IMR-90 (cell line): ENCODE results near the gene MYO1G. TPM values are rescaled to one million over a fixed set of nuclear protein-coding genes. Genes with fewer than 3 reads are reported as not detected.

Source experiments
- ATAC-seq: fragments of 200-7000 bp; cut with Tn5 transposase; 2 replicates; pipeline ENCODE4 v1.9.1; 2020; ENCODE audit warnings: low read depth, mild to moderate bottlenecking, moderate library complexity
- BruUV-seq: library from RNA; stranded (reverse); fragments of 400-500 nt; replicated peaks from 2 replicates; lab custom pipeline; 2021; lab: Mats Ljungman, UMichigan
- CTCF ChIA-PET: fragments of 300-600 bp; formaldehyde crosslinking; extraction: SDS; loops from one replicate; lab custom pipeline; 2021; ENCODE audit warnings: antibody characterized with exemption; lab: Yijun Ruan, JAX
- POLR2A ChIA-PET: fragments of 300-600 bp; sonication (Branson Sonifier 250); formaldehyde crosslinking; loops from one replicate; lab custom pipeline; 2022; ENCODE audit warnings: antibody characterized with exemption; ENCODE audit not compliant: unreplicated experiment; lab: Charles Lee
- DNase-seq: peaks from one replicate; pipeline ENCODE4 v3.0.0; 2013
- H2AFZ ChIP-seq: replicated peaks from 2 replicates; pipeline ENCODE3; 2013; ENCODE audit warnings: low read length, mild to moderate bottlenecking; ENCODE audit not compliant: poor library complexity
- H2AK5ac ChIP-seq: 2 replicates; pipeline ENCODE4 v1.6.1; 2013; ENCODE audit warnings: low read depth, low read length, inconsistent platforms
- H2AK9ac ChIP-seq: replicated peaks from 2 replicates; pipeline ENCODE3; 2013; ENCODE audit warnings: mild to moderate bottlenecking, low read depth, low read length, moderate library complexity; ENCODE audit not compliant: poor library complexity
- H2BK120ac ChIP-seq: 2 replicates; pipeline ENCODE4 v1.6.1; 2013; ENCODE audit warnings: low read depth, low read length, inconsistent platforms
- H2BK15ac ChIP-seq: 3 replicates; pipeline ENCODE4 v1.6.1; 2013; ENCODE audit warnings: low read depth, low read length, inconsistent platforms
- H2BK20ac ChIP-seq: 2 replicates; pipeline ENCODE4 v1.6.1; 2013; ENCODE audit warnings: low read depth, mild to moderate bottlenecking, inconsistent platforms, low read length, moderate library complexity
- H2BK5ac ChIP-seq: 2 replicates; pipeline ENCODE4 v1.6.1; 2013; ENCODE audit warnings: mild to moderate bottlenecking, low read depth, low read length, inconsistent platforms; ENCODE audit not compliant: poor library complexity, severe bottlenecking
- H3K14ac ChIP-seq: replicated peaks from 2 replicates; pipeline ENCODE4 v1.6.1; 2013; ENCODE audit warnings: low read depth, low read length, inconsistent platforms
- H3K18ac ChIP-seq: 2 replicates; pipeline ENCODE4 v1.6.1; 2013; ENCODE audit warnings: low read depth, low read length, control low read depth
- H3K23ac ChIP-seq: 2 replicates; pipeline ENCODE4 v1.6.1; 2013; ENCODE audit warnings: low read depth, low read length, inconsistent platforms
- H3K27ac ChIP-seq: 2 replicates; pipeline ENCODE4 v1.5.1; 2013; ENCODE audit warnings: mild to moderate bottlenecking, control low read depth, low read length; ENCODE audit not compliant: insufficient read depth
- H3K27me3 ChIP-seq: 2 replicates; pipeline ENCODE4 v1.6.1; 2013; ENCODE audit warnings: low read length; ENCODE audit not compliant: control insufficient read depth, insufficient read depth
- H3K36me3 ChIP-seq: 2 replicates; pipeline ENCODE4 v1.6.1; 2013; ENCODE audit warnings: low read length, mixed read lengths; ENCODE audit not compliant: control insufficient read depth, insufficient read depth
- H3K4ac ChIP-seq: 2 replicates; pipeline ENCODE4 v1.6.1; 2013; ENCODE audit warnings: low read depth, low read length, inconsistent platforms
- H3K4me1 ChIP-seq: 2 replicates; pipeline ENCODE4 v1.6.1; 2013; ENCODE audit warnings: low read length, mixed read lengths; ENCODE audit not compliant: control insufficient read depth, insufficient read depth
- H3K4me2 ChIP-seq: 2 replicates; pipeline ENCODE4 v1.6.1; 2013; ENCODE audit warnings: low read depth, mild to moderate bottlenecking, control low read depth, low read length, moderate library complexity
- H3K4me3 ChIP-seq: 2 replicates; pipeline ENCODE4 v1.5.1; 2013; ENCODE audit warnings: low read depth, mild to moderate bottlenecking, control low read depth, low read length, moderate library complexity; ENCODE audit not compliant: insufficient read depth
- H3K56ac ChIP-seq: 2 replicates; pipeline ENCODE4 v1.6.1; 2013; ENCODE audit warnings: low read length, inconsistent platforms; ENCODE audit not compliant: insufficient read depth; ENCODE audit errors: extremely low read depth
- H3K79me1 ChIP-seq, 2 experiments: 2 replicates each; pipeline ENCODE4 v1.6.1; 2013; ENCODE audit warnings: low read length in 2 of 2, inconsistent platforms in 1 of 2, low read depth in 1 of 2
- H3K9ac ChIP-seq: 2 replicates; pipeline ENCODE4 v1.6.1; 2013; ENCODE audit warnings: low read depth, low read length, control low read depth
- H3K9me1 ChIP-seq: 2 replicates; pipeline ENCODE4 v1.6.1; 2013; ENCODE audit warnings: low read length, inconsistent platforms; ENCODE audit not compliant: insufficient read depth
- H3K9me3 ChIP-seq: 2 replicates; pipeline ENCODE4 v1.6.1; 2013; ENCODE audit warnings: low read length; ENCODE audit not compliant: control insufficient read depth, insufficient read depth
- H4K20me1 ChIP-seq: 2 replicates; pipeline ENCODE4 v1.6.1; 2013; ENCODE audit warnings: low read length, inconsistent platforms; ENCODE audit not compliant: insufficient read depth
- H4K5ac ChIP-seq: 2 replicates; pipeline ENCODE4 v1.6.1; 2013; ENCODE audit warnings: mild to moderate bottlenecking, low read depth, low read length, control low read depth
- H4K8ac ChIP-seq, 2 experiments: 2 replicates each; pipeline ENCODE4 v1.6.1; 2013; ENCODE audit warnings: low read depth in 2 of 2, low read length in 2 of 2, control low read depth in 1 of 2, inconsistent platforms in 1 of 2
- H4K91ac ChIP-seq: 2 replicates; pipeline ENCODE4 v1.6.1; 2013; ENCODE audit warnings: low read depth, low read length, inconsistent platforms; ENCODE audit not compliant: insufficient read depth
- BHLHE40 ChIP-seq: fragments of 150-350 bp; IDR thresholded peaks from 2 replicates; pipeline ENCODE4 v1.6.1; 2016; ENCODE audit warnings: mild to moderate bottlenecking, low read depth, low read length
- RAD21 ChIP-seq: IDR thresholded peaks from 2 replicates; pipeline ENCODE4 v1.6.1; 2012; ENCODE audit warnings: low read length, improper control_type of control experiment
- SMC3 ChIP-seq: fragments of 150-350 bp; IDR thresholded peaks from 2 replicates; pipeline ENCODE4 v1.6.1; 2016; ENCODE audit warnings: low read depth, mild to moderate bottlenecking, antibody characterized with exemption, low read length, moderate library complexity
- WGBS, 2 experiments: methylation state at CpG; one replicate each; pipeline versions ENCODE4 v1.1.5 to v1.1.7; 2013; ENCODE audit warnings: missing lambda C conversion rate in 2 of 2; ENCODE audit not compliant: insufficient read length in 1 of 2; ENCODE audit errors: extremely low coverage in 2 of 2; 5-methylcytosine and 5-hydroxymethylcytosine counted together
- dilution Hi-C: fragments of 300-500 bp; cut with HindIII; formaldehyde crosslinking; loops from one replicate; pipeline ENCODE4 v1.14.3; 2018; ENCODE audit warnings: low sequenced_read_pairs; ENCODE audit not compliant: unreplicated experiment
- in situ Hi-C: fragments of 300-500 bp; cut with MboI; formaldehyde crosslinking; loops from 3 replicates; pipeline ENCODE4 v1.14.3; 2019; ENCODE audit warnings: low sequenced_read_pairs, inconsistent platforms, mixed read lengths
- intact Hi-C: fragments of 100-400 bp; cut with micrococcal nuclease; formaldehyde crosslinking; loops from 2 replicates; pipeline ENCODE4 v1.10.0; 2022
- polyA plus RNA-seq, 3 experiments: library from polyadenylated mRNA; depleted of rRNA; stranded (reverse); fragments of >200 nt; gene quantifications; 2 replicates each; pipeline ENCODE4 v1.2.3, GENCODE V29; 2012; ENCODE audit warnings: low replicate concordance in 1 of 3
- total RNA-seq: library from RNA; depleted of rRNA; stranded (reverse); fragments of >200 nt; gene quantifications from 2 replicates; pipeline ENCODE4 v1.2.3, GENCODE V29; 2012
- TF ChIP-seq, protein P1 (sequence below): conservative IDR thresholded peaks from 2 replicates; pipeline ENCODE4 v1.5.1; 2012; ENCODE audit warnings: mild to moderate bottlenecking, low read depth, low read length, improper control_type of control experiment
- TF ChIP-seq, protein P2 (sequence below): fragments of 150-350 bp; IDR thresholded peaks from 2 replicates; pipeline ENCODE4 v1.6.1; 2017; ENCODE audit warnings: mild to moderate bottlenecking, antibody characterized with exemption, low read length, low read depth

Gene MYO1G
- total and polyA plus RNA-seq, 2 of the 4 experiments (the other 2 are of a cell fraction): under 0.01 to 0.02 TPM

DNA sequence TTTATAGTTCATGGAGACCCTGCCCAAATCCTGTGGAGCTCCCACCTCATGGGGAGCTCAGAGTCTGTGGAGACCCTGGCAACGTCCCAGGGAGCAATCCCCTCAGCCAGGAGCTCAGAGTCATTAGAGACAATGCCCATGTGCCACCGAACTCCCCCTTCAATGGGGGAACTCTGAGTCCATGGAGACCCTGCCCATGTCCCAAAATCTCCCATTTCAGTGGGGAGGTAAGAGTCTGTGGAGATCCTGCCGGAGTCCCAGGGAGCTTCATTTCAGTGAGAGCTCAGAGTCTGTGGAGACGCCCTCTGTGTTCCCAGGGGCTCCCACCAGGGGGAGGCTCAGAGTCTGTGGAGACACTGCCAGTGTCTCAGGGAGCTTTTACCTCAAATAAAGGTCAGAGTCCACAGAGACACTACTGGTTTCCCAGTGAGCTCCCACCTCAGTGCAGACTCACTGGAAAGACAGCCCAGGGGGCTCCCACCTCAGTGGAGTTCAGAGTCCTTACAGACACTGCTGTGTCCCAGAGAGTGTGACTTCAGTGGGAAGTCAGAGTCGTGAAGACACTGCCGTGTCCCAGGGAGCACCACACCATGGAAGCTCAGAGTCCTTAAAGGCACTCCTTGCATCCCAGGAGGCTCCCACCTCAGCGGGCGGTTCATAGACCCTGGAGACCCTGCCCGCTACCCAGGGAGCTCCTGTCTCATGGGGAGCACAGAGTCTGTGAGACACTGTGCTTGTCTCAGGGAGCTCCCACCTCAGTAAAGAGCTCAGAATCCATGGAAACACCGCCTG lies 5.0 kb downstream of the MYO1G start:
- Histone ChIP-seq H2AK5ac (no peak overlapping the region), H4K5ac (no peak overlapping the region), H3K4me2 (no peak overlapping the region), H2AFZ (no peak overlapping the region), H3K9me1 (peaks cover 3% of the 10 kb centered on the region; the same call in 1 of the 2 replicates), H2BK120ac (no peak overlapping the region), H3K4ac (no peak overlapping the region), H3K4me1 (no peaks in the 10 kb centered on the region), H2BK5ac (no peak overlapping the region), H2AK9ac (no peak overlapping the region), H3K79me1 (no peaks in the 10 kb centered on the region; a peak in 1 of 4 replicates), H3K27me3 (peaks cover 7% of the 10 kb centered on the region; the same call in 1 of the 2 replicates), H3K56ac (no peak overlapping the region), H4K8ac (no peak overlapping the region), H3K9me3 (no peaks in the 10 kb centered on the region), H3K36me3 (0 out of 2 replicates have a peak, but pooled peaks cover 2% of the 10 kb centered on the region), H4K91ac (no peak overlapping the region), H4K20me1 (no peaks in the 10 kb centered on the region), H3K14ac (no peak overlapping the region; the same call in 1 of the 2 replicates), H3K4me3 (no peak overlapping the region), H3K23ac (no peak overlapping the region), H2BK15ac (no peak overlapping the region), H2BK20ac (no peak overlapping the region), H3K27ac (no peak overlapping the region), H3K9ac (no peak overlapping the region), H3K18ac (no peak overlapping the region)
- in situ Hi-C loops (no loop called here), dilution Hi-C loops (no loop called here), intact Hi-C loops (loop anchor here (2.0 kb wide), 1 partner anchor 163 kb away; no protein-coding TSS in a partner anchor)
- BruUV-seq: no TSS peak
- TF ChIP-seq BHLHE40 (no peak), SMC3 (peak; percentile 65), RAD21 (peak; percentile 60)
- TF ChIP-seq, protein P1, sequence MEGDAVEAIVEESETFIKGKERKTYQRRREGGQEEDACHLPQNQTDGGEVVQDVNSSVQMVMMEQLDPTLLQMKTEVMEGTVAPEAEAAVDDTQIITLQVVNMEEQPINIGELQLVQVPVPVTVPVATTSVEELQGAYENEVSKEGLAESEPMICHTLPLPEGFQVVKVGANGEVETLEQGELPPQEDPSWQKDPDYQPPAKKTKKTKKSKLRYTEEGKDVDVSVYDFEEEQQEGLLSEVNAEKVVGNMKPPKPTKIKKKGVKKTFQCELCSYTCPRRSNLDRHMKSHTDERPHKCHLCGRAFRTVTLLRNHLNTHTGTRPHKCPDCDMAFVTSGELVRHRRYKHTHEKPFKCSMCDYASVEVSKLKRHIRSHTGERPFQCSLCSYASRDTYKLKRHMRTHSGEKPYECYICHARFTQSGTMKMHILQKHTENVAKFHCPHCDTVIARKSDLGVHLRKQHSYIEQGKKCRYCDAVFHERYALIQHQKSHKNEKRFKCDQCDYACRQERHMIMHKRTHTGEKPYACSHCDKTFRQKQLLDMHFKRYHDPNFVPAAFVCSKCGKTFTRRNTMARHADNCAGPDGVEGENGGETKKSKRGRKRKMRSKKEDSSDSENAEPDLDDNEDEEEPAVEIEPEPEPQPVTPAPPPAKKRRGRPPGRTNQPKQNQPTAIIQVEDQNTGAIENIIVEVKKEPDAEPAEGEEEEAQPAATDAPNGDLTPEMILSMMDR: peak; percentile 46
- TF ChIP-seq, protein P2, sequence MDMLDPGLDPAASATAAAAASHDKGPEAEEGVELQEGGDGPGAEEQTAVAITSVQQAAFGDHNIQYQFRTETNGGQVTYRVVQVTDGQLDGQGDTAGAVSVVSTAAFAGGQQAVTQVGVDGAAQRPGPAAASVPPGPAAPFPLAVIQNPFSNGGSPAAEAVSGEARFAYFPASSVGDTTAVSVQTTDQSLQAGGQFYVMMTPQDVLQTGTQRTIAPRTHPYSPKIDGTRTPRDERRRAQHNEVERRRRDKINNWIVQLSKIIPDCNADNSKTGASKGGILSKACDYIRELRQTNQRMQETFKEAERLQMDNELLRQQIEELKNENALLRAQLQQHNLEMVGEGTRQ: no peak
- ChIA-PET CTCF (interaction anchor here (0.6 to 3.2 kb wide), 5 partner anchors 15 to 162 kb away, joined by 3 to 31 read pairs (median 5); partner anchors contain the start of gene TBRG4), POLR2A (interaction anchor here (0.6 kb wide), 1 partner anchor 26 kb away, joined by 4 read pairs; no protein-coding TSS in a partner anchor)
- WGBS, 2 experiments: 41% methylated on average over 2 of the region's 10 CpGs; no CpG with 5 or more reads in 1 of the 2 experiments
- DNase-seq: no peak
- ATAC-seq: peak; percentile 69
